AG09319 (cell line): ENCODE data around the gene TMEM171.

Experiments
- DNase-seq: peaks from one replicate; pipeline ENCODE4 v3.0.0-alpha.2; 2010; ENCODE audit warnings: low read depth; ENCODE audit errors: extremely low read depth
- CTCF ChIP-seq: IDR thresholded peaks from 2 replicates; pipeline ENCODE4 v1.5.1; 2011; ENCODE audit warnings: low read depth, mild to moderate bottlenecking, inconsistent platforms, low read length, moderate library complexity

The TMEM171 gene

DNA sequence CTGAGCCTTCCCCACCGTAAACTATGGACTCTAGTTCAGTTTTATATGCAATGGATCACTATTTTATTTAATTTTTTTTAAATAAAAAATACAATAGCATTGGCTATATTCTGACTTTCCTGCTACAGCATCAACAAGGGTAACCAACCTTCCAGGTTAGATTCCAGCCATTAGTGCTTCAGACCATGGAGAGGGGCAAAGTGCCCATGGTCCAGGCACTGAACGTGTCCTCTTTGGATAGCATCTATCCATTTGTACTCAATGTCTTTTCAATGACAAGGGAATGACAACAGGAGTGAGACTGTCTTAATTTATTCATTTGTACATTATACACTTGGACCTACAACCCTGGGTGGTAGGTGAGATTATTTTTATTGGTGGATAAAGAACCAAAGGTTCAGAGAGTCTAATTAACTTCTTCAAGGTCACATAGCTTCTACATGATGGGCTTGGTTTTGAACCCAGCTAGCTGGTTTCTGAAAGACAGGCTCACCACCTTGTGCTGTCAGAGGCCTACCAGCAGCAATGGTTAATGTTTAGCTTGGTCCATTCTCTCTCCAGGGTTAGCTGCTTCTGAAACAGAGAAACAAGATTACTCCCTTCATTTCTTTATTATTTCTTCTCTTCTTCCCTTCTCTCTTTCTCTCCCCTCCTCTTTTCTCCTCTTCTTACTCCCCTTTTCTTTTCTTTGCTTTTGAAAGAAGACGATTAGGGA, 11.5 kb downstream of the TMEM171 start:
- DNase-seq: no peak
- no peak for TF ChIP-seq CTCF

GRCh38 chr5:73132759-73133158, 12.4 kb downstream of the TMEM171 start:
- TF ChIP-seq CTCF: no peak
- DNase-seq: no peak

DNA sequence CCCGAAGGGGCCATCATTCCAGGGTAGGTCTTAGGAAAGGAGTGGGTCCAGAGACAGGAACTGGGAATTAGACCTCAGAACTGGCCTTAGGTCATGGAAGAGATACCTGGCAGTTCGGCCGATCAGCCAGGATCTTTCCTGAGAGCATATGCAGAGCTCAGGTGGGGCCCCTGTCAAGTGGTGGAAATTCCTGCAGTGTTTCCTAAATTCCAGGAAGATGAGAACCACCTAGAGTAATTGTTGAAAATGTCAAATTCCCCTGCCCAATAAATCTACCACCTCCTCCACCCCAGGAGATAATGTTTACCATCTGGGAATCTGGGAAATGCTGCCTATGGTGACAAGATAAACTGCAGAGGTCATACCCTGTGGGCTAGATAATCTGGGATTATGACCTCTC, 14.6 kb downstream of the TMEM171 start:
- no peak for DNase-seq
- no peak for TF ChIP-seq CTCF

DNA sequence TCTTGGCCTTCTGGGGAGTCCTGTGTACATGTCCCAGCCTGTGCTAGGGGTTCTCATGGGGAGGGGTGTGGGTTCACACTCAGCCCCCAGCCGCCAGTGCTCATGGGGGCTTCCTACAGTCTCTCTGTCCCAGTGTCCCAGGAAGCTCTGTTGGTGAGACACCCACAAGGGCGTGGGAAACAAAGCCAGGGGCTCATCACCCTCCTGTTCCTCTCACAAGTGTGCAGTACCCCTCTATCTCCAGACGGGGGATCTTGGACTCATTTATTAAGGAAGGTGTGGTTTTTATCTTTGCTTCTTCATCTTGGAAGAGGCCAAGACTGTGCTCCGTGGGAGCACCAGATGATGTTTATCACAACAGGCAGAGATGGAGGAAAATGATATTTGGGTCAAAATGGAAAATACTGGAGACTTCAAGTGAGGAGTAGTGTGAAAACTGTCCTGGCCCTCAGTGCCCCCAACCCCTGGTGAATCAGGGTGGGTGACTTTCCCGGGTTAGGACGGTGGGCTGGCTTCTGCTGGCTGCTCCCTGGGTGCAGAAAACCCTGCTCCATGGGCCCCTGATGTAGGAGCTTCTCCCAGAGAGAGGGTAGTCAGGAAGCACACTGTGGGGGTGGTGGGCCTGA, 15.2 kb downstream of the TMEM171 start:
- peak; percentile 54 for TF ChIP-seq CTCF
- peak; percentile 5 for DNase-seq

- TF ChIP-seq CTCF: no peak
- no peak for DNase-seq
Measured at GRCh38 chr5:73136055-73136562, 15.7 kb downstream of the TMEM171 start.

DNA sequence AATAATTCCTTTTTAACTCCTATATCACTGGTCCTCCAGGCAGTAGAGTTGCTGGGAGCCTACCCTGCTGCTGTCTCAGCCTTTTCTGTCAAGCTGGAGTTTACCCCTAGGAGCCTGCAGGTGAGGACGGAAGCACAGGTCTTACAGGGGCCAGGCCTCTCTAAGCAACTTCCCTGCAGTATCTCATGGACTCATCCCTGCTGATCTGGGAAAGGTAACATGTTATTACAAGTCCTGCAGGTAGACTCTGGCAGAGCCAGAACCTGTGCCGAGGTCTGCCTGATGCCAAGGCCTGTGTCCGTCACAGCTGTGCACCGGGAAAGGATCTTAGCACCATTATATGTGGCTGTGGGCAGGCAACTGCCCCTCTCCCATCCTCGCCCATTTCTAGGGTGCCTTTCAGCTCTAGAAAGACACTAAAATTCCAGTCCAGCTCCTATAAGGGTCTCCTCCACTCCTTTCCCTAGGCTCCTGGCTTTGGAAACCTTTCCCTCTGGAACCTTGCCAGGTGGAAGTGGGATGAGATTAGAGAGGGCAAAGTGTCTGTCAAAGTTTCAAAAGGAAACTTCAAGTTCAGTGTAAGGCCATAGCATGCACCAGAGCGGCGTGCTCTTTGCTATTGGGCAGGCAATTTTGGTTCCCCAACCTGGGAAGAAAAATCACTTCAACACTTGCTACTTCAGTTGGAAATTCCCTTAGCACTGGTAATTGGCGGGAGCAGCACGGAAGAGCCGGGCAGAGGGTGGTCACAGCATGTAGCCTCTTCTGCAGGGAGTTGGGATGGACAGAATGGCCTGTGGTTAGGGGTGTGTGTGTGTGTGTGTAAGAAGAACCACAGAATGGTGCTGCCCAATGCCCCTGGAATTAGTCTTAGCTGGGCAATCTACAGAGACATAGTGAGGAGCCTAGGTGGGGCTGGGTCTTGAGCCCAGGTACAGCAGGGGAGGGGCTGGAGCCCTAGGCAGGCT, 17.5 kb downstream of the TMEM171 start:
- DNase-seq: no peak
- no peak for TF ChIP-seq CTCF
